DOHH2 (cell line): ENCODE data around the gene GARIN5B.

Source experiments
- H3F3A ChIP-seq: fragments of 200-600 bp; sonication (generic), shearing (Covaris generic); 2 replicates; pipeline ENCODE4 v1.6.0; 2016; ENCODE audit warnings: antibody characterized with exemption, mild to moderate bottlenecking; ENCODE audit not compliant: control insufficient read depth, insufficient read depth
- H3K27ac ChIP-seq: fragments of 200-600 bp; sonication (generic); 2 replicates; pipeline ENCODE4 v1.5.1; 2014; ENCODE audit warnings: low read depth, mild to moderate bottlenecking, low read length, moderate library complexity
- H3K27me3 ChIP-seq: fragments of 200-600 bp; sonication (generic); 2 replicates; pipeline ENCODE4 v1.6.1; 2014; ENCODE audit warnings: mild to moderate bottlenecking, low read length, mixed read lengths; ENCODE audit not compliant: control insufficient read depth
- H3K36me3 ChIP-seq: fragments of 200-600 bp; sonication (generic); 2 replicates; pipeline ENCODE4 v1.6.1; 2014; ENCODE audit warnings: mild to moderate bottlenecking, low read length, moderate library complexity, mixed read lengths; ENCODE audit not compliant: control insufficient read depth
- H3K4me1 ChIP-seq: fragments of 200-600 bp; sonication (generic); 2 replicates; pipeline ENCODE4 v1.6.1; 2014; ENCODE audit warnings: mild to moderate bottlenecking, low read length, mixed read lengths; ENCODE audit not compliant: control insufficient read depth
- H3K4me2 ChIP-seq: fragments of 200-600 bp; sonication (generic); 2 replicates; pipeline ENCODE4 v1.6.0; 2014; ENCODE audit warnings: mild to moderate bottlenecking, low read length, moderate library complexity
- H3K4me3 ChIP-seq: fragments of 200-600 bp; sonication (generic); 2 replicates; pipeline ENCODE4 v1.5.1; 2014; ENCODE audit warnings: mild to moderate bottlenecking, low read length, mixed read lengths
- H3K79me2 ChIP-seq: fragments of 200-600 bp; sonication (generic); 2 replicates; pipeline ENCODE4 v1.6.1; 2014; ENCODE audit warnings: mild to moderate bottlenecking, low read length, mixed read lengths; ENCODE audit not compliant: control insufficient read depth
- H3K9me2 ChIP-seq: fragments of 200-600 bp; sonication (generic); replicated peaks from 2 replicates; pipeline ENCODE4 v1.6.1; 2014; ENCODE audit warnings: mild to moderate bottlenecking, low read length, mixed read lengths; ENCODE audit not compliant: control insufficient read depth
- H3K9me3 ChIP-seq: fragments of 200-600 bp; sonication (generic); 2 replicates; pipeline ENCODE4 v1.6.1; 2014; ENCODE audit warnings: antibody characterized with exemption, low read length, mixed read lengths; ENCODE audit not compliant: control insufficient read depth, insufficient read depth
- H4K20me1 ChIP-seq: fragments of 200-600 bp; sonication (generic); 2 replicates; pipeline ENCODE4 v1.6.0; 2014; ENCODE audit warnings: low read depth, mild to moderate bottlenecking, antibody characterized with exemption, low read length, moderate library complexity; ENCODE audit not compliant: control insufficient read depth, insufficient read depth
- CTCF ChIP-seq: fragments of 200-600 bp; sonication (generic); IDR thresholded peaks from one replicate; pipeline ENCODE4 v1.5.1; 2014; ENCODE audit warnings: antibody characterized with exemption, mild to moderate bottlenecking, low read depth, low read length; ENCODE audit not compliant: poor library complexity, severe bottlenecking
- EZH2phosphoT487 ChIP-seq: fragments of 200-600 bp; sonication (generic); IDR thresholded peaks from 2 replicates; pipeline ENCODE4 v1.6.1; 2017; ENCODE audit warnings: borderline replicate concordance, mild to moderate bottlenecking, antibody characterized with exemption, low read length, moderate library complexity, mixed read lengths

Gene GARIN5B

DNA sequence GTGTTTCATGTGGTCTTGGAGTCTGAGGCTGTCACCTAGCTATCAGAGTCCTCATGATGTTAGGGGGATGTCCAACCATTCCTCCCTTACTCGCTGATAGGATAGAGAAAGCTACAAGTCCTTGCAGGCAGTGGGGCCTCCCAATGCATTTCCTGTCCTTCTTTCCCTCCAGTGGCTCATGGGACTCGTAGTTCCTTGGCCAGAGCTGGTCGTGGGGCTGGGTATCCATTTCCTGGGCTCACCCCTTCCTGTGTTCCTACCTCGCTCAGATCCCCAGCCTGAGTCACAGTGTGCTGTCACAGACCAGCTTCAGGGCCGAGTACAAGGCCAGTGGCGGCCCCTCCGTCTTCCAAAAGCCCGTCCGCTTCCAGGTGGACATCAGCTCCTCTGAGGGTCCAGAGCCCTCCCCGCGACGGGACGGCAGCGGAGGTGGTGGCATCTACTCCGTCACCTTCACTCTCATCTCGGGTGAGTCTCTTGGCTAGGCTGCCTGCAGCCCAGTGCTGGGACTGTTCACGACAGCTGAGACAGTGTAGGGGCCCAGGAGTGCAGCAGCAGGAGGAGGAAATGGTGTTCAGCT is 57.0 kb downstream of the GARIN5B start:
- TF ChIP-seq CTCF (no peak), EZH2phosphoT487 (no peak)
- Histone ChIP-seq H3K4me3 (no peak overlapping the region), H3K36me3 (no peaks in the 10 kb centered on the region), H4K20me1 (no peaks in the 10 kb centered on the region), H3K4me1 (peaks cover 50% of the 10 kb centered on the region), H3K9me3 (no peaks in the 10 kb centered on the region), H3F3A (no peaks in the 10 kb centered on the region), H3K79me2 (no peaks in the 10 kb centered on the region), H3K9me2 (no peaks in the 10 kb centered on the region), H3K27me3 (peaks cover under 1% of the 10 kb centered on the region; the same call in 1 of the 2 replicates), H3K27ac (no peak overlapping the region), H3K4me2 (no peak overlapping the region)

- TF ChIP-seq CTCF = no peak
- TF ChIP-seq EZH2phosphoT487 = no peak
- no peaks in the 10 kb centered on the region for H4K20me1 ChIP-seq
- H3F3A ChIP-seq = no peaks in the 10 kb centered on the region
- peaks cover 46% of the 10 kb centered on the region for H3K4me1 ChIP-seq
- H3K27me3 ChIP-seq = peaks cover 4% of the 10 kb centered on the region
- no peak overlapping the region for H3K4me2 ChIP-seq
- H3K27ac ChIP-seq = no peak overlapping the region
- no peaks in the 10 kb centered on the region for H3K9me3 ChIP-seq
- no peaks in the 10 kb centered on the region for H3K36me3 ChIP-seq
- H3K4me3 ChIP-seq = no peak overlapping the region
- no peaks in the 10 kb centered on the region for H3K79me2 ChIP-seq
- no peaks in the 10 kb centered on the region for H3K9me2 ChIP-seq
These were observed 57.6 kb downstream of the GARIN5B start for GRCh38 chr19:55305491-55305890.

GRCh38 chr19:55304980-55305379 is 58.1 kb downstream of the GARIN5B start:
- Histone ChIP-seq H3K9me3 (no peaks in the 10 kb centered on the region), H3K27me3 (peaks cover 7% of the 10 kb centered on the region), H3F3A (no peaks in the 10 kb centered on the region), H3K36me3 (no peaks in the 10 kb centered on the region), H3K9me2 (no peaks in the 10 kb centered on the region), H3K4me1 (peaks cover 41% of the 10 kb centered on the region), H3K27ac (no peak overlapping the region), H3K4me3 (no peak overlapping the region), H3K4me2 (no peak overlapping the region), H4K20me1 (no peaks in the 10 kb centered on the region), H3K79me2 (no peaks in the 10 kb centered on the region)
- TF ChIP-seq CTCF = no peak
- TF ChIP-seq EZH2phosphoT487 = no peak
